GM19099 (cell line): Measurements from ENCODE around the gene TGM3.

Experiments used
- POLR2A ChIP-seq: IDR thresholded peaks from 3 replicates; pipeline ENCODE4 v1.6.1; 2011; ENCODE audit warnings: low read depth; ENCODE audit not compliant: insufficient read length; ENCODE audit errors: extremely low read depth

Gene TGM3

GRCh38 chr20:2276015-2276414 is 19.8 kb upstream of the TGM3 start:
- TF ChIP-seq POLR2A, result no peak

DNA sequence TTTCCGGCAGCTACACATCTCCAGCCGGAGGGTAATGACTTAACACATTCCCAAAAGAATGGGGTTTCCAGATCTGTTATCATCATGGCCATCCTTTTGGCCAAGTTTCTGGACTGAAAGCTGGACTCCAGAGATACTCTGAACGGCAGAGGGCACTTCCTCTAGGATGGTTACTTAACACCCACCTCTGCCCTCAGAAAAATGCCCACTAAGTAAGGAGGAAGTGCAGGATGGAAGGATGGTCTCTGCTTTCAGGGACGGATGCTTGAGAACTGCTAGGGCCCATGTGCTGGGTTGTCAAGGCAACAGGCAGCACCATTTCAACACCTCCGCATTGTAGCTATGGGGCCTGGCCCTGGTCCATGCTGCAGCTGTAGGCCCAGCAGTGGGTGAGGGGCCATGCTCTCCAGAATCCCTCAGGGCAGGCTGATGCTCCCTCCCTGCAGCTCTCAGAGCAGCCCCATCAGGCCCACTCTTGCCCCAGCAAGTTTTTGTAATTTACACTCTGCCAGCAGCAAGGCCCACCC is 16.5 kb upstream of the TGM3 start:
- no peak for TF ChIP-seq POLR2A

GRCh38 chr20:2280082-2280481 is 15.7 kb upstream of the TGM3 start:
- TF ChIP-seq POLR2A, result no peak

DNA sequence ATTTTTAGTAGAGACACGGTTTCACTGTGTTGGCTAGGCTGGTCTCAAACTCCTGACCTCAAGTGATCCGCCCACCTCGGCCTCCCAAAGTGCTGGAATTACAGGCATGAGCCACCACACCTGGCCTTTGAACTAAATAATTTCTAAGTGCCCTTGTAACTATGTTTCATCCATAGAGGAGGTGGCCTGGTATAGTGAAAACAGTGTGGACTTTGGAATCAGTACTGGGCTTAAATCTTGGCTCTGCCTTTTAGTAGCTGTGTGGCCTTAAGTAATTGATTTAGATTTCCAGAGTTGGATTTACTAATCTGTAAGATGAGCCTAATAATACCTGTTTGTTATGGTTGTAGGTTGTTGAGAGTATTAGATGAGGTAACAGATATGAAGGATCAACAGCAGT is 14.2 kb upstream of the TGM3 start:
- TF ChIP-seq POLR2A, result no peak

DNA sequence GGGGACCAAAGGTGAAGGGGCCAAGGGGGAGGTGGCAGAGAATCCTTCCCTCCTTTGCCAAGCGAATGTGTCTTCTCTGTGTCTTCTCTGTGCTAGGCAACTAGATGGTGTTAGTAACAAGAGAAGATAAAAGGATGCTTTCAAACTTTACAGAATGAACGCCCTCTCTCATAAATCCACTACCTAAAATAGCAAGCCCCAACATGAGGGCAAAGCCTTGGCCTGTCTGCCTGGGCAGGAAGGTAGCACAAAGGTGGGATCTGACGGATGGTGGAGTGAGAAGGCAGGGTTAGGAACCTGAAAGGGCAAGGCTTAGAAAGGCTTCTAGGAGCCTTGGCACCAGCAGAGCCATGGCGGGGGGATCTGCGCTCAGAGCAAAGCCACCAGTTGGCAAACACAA is 13.6 kb upstream of the TGM3 start:
- no peak for TF ChIP-seq POLR2A

- no peak for TF ChIP-seq POLR2A
Measured at GRCh38 chr20:2283706-2284423, 11.9 kb upstream of the TGM3 start.

DNA sequence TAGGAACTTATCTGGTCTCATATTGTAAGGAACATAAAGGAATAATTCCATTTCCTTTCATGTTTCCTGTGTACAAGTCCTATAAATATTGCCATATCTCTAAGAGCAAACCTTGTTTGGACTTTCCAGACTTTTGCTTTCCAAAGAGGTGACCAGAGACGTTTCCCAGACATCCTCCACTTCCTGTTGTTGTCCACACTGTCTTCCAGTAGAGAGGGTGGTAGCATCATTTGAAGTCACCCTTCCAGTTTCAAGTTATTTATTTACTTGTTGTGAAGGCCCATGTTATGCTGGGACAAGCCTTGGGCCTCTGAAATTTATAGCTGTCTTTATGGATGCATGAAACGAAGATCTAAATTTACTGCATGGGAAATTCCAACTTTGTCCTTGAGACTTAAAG is 10.6 kb upstream of the TGM3 start:
- no peak for TF ChIP-seq POLR2A

DNA sequence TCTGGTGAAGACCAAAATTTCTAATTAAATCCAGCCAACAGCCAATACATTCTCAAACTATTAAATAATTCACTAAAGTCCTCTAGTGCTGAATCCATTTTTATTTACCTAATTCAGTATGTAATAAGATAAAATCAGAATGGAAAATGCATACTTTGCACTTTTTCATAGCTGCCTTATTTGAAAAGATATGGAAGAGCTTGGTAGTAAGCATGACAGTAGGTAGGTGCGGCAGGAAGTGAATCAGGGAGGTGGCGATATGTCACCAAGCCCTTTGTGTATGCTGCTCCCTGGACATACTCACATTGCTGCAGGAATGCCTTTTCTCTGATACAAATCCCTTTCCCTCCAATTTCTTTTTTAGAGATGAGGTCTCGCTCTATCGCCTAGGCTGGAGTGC is 10.2 kb upstream of the TGM3 start:
- TF ChIP-seq POLR2A, result no peak

- no peak for TF ChIP-seq POLR2A
Measured at GRCh38 chr20:2287504-2287903, 8.3 kb upstream of the TGM3 start.

DNA sequence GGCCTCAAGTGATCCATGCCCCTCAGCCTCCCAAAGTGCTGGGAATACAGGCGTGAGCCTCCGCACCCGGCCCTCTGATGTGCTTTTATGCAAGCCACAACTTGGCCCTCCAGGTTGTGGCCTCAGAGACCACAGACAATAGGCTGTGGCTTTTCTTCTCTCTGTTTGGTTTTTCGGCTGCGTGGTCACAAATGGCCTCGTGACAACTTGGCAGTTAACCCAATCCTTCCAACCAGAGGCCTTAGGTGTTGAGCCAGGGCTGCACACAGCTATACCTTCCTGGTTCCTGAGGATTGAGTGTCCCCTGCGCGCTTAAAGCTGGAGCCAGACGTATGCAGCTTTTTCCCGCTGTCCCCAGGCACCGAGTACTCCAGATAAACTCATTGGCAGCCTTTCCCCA is 6.3 kb upstream of the TGM3 start:
- no peak for TF ChIP-seq POLR2A

DNA sequence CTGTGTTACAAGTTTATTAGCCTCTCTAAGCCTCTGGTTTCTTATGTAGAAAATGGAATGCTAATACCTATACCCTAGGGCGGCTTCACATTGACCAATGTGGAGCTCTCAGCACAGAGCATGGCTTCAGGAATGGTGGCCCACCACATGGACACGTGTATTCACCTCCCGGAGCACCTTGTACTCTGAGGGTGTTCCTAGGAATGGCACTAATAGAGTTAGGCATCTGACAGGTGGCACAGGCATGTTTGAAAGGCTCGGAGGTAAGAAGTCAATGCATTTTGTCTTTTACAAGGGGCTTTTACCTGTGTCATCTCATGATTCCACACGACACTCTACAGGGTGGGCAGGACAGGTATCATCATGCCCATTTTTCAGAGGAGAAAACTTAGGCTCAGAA is 5.3 kb upstream of the TGM3 start:
- no peak for TF ChIP-seq POLR2A

DNA sequence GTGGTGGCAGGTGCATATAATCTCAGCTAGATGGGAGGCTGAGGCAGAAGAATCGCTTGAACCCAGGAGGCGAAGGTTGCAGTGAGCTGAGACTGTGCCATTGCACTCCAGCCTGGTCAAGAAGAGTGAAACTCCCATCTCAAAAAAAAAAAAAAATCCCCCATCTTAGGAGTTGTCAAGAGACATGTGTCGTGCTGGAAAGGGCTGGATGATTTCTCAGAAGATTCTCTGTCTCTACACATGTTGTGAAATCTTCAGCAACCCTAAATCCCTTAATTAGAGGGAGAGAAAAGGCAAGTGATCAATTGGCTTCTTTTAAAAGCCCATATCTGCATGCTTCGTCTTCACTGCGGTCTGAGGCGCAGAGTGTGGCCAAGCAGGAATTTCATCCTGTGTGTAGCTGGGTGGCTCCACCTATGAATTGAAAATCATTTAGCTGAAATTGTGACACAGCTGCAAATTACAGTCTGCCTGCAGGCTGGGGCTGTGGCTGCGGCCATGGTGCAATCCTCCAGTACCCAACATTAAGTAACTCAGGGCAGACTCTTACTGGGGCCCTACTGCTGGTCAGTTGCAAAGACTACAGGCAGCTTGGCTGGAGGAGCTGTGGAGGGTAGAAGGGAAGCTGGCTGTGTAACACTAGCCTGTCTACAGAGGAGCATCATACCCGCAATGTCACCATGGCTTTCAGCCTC is 3.2 kb upstream of the TGM3 start:
- no peak for TF ChIP-seq POLR2A

DNA sequence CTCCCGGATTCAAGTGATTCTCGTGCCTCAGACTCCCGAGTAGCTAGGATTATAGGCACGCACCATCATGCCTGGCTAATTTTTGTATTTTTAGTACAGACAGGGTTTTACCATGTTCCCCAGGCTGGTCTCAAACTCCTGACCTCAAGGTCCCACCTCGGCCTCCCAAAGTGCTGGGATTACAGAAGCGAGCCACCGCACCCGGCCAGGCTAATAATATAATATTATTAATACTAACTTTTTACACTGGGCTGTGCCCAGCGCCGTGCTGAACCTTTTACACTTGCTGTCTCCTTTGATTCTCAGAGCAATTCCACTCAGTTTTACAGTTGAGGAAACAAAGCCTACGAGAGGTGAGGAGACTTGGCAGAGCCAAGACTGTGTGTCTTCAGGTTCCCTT is 2.3 kb upstream of the TGM3 start:
- no peak for TF ChIP-seq POLR2A

GRCh38 chr20:2293971-2294370 is 1.8 kb upstream of the TGM3 start:
- no peak for TF ChIP-seq POLR2A

- no peak for TF ChIP-seq POLR2A
Measured at GRCh38 chr20:2295286-2295685, 515 bp upstream of the TGM3 start.
